Measurements from ENCODE around the gene DMAC2.

DNA sequence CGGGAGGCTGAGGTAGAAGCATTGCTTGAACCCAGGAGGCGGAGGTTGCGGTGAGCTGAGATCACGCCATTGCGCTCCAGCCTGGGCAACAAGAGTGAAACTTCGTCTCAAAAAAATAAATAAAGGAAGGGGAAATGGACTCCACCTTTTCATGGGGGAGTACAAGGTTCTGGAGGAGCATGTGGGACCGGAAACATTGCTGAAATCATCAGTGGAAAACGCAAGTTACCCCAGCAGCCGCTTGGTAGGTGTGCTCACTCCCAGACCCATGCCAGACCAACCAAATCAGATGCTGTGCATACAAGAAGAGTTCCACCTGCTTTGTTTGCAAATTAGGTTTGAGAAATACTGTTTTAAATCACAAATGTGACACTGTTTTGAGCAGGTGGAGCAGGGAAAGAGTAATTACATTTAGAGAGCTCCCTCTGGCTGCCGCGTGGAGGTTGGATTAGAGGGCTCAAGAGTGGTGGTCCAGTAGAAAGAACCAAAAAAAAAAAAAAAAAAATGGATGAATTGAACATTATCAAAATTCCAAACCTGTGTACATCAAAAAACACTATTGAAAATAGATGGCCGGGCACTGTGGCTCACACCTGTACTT, 8.1 kb upstream of the DMAC2 start:
- TF ChIP-seq ZNF205 (CRISPR knock-in tag; IDR thresholded peaks at IDR 0.05): no peak
- TF ChIP-seq ZKSCAN1 (IDR thresholded peaks at IDR 0.05; ENCODE audit: low read length): no peak
- no peak for TF ChIP-seq CHD4 (IDR thresholded peaks at IDR 0.05; ENCODE audit: borderline replicate concordance, low read length)
- no peak for TF ChIP-seq JUNB (CRISPR knock-in tag; IDR thresholded peaks at IDR 0.05; ENCODE audit: borderline replicate concordance)
- TF ChIP-seq, protein P1, sequence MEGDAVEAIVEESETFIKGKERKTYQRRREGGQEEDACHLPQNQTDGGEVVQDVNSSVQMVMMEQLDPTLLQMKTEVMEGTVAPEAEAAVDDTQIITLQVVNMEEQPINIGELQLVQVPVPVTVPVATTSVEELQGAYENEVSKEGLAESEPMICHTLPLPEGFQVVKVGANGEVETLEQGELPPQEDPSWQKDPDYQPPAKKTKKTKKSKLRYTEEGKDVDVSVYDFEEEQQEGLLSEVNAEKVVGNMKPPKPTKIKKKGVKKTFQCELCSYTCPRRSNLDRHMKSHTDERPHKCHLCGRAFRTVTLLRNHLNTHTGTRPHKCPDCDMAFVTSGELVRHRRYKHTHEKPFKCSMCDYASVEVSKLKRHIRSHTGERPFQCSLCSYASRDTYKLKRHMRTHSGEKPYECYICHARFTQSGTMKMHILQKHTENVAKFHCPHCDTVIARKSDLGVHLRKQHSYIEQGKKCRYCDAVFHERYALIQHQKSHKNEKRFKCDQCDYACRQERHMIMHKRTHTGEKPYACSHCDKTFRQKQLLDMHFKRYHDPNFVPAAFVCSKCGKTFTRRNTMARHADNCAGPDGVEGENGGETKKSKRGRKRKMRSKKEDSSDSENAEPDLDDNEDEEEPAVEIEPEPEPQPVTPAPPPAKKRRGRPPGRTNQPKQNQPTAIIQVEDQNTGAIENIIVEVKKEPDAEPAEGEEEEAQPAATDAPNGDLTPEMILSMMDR (CRISPR knock-in tag; IDR thresholded peaks at IDR 0.05): no peak
- TF ChIP-seq SMC3 (IDR thresholded peaks at IDR 0.05; ENCODE audit: low read length): no peak
- no peak for TF ChIP-seq ZNF564 (CRISPR knock-in tag; IDR thresholded peaks at IDR 0.05)
- TF ChIP-seq ZNF660 (CRISPR knock-in tag; IDR thresholded peaks at IDR 0.05; ENCODE audit: borderline replicate concordance, low read depth): no peak
- no peak for TF ChIP-seq TRIM24 (CRISPR knock-in tag; IDR thresholded peaks at IDR 0.05)

Measured in HepG2 (cell line).